Progenitor cell of endocrine pancreas (in vitro differentiated cells): ENCODE data around the gene GOLT1B. TPM values are rescaled to one million over a fixed set of nuclear protein-coding genes. Genes with fewer than 3 reads are reported as not detected.

Experiments
- DNase-seq: peaks from one replicate; pipeline ENCODE4 v3.0.0; 2021; ENCODE audit warnings: low spot score; ENCODE audit not compliant: unreplicated experiment
- H3K27ac Mint-ChIP-seq: 2 replicates; pipeline ENCODE4 v1.8.0; 2021; ENCODE audit warnings: mild to moderate bottlenecking, moderate library complexity, mixed read lengths
- H3K27me3 Mint-ChIP-seq: 2 replicates; pipeline ENCODE4 v1.8.0; 2021; ENCODE audit warnings: mixed read lengths
- H3K36me3 Mint-ChIP-seq: 2 replicates; pipeline ENCODE4 v1.8.0; 2022; ENCODE audit warnings: mixed read lengths; ENCODE audit not compliant: insufficient read depth
- H3K4me1 Mint-ChIP-seq: 2 replicates; pipeline ENCODE4 v1.8.0; 2021; ENCODE audit warnings: low read depth, mixed read lengths
- H3K4me3 Mint-ChIP-seq: 2 replicates; pipeline ENCODE4 v1.8.0; 2021; ENCODE audit warnings: low read depth, mild to moderate bottlenecking, moderate library complexity, mixed read lengths
- H3K9me3 Mint-ChIP-seq: 2 replicates; pipeline ENCODE4 v1.8.0; 2021; ENCODE audit warnings: low read depth, mixed read lengths
- CTCF ChIP-seq: fragments of 200-600 bp; sonication (generic); IDR thresholded peaks from one replicate; pipeline ENCODE4 v1.5.0; 2021; ENCODE audit warnings: antibody characterized with exemption, mild to moderate bottlenecking; ENCODE audit not compliant: unreplicated experiment
- total RNA-seq: library from RNA; stranded (reverse); gene quantifications from 2 replicates; pipeline ENCODE4 v1.2.1, GENCODE V29; 2021

The GOLT1B gene
- total RNA-seq, 1 donor from 2014 or later, result 49.3 TPM

- peaks cover 7% of the 10 kb centered on the region for H3K4me1 Mint-ChIP-seq
- no peaks in the 10 kb centered on the region for H3K9me3 Mint-ChIP-seq
- H3K27ac Mint-ChIP-seq, result no peak overlapping the region
- TF ChIP-seq CTCF, result no peak
- peaks cover 2% of the 10 kb centered on the region for H3K36me3 Mint-ChIP-seq
- no peaks in the 10 kb centered on the region for H3K27me3 Mint-ChIP-seq
- no peak overlapping the region for H3K4me3 Mint-ChIP-seq
- DNase-seq, result no peak
These were observed 1.3 kb downstream of the GOLT1B start for GRCh38 chr12:21502872-21503271.

GRCh38 chr12:21505888-21506287, 4.3 kb downstream of the GOLT1B start:
- Mint-ChIP-seq H3K27me3 (no peaks in the 10 kb centered on the region), H3K4me3 (no peak overlapping the region), H3K36me3 (peaks cover 12% of the 10 kb centered on the region), H3K4me1 (peaks cover 7% of the 10 kb centered on the region), H3K9me3 (no peaks in the 10 kb centered on the region), H3K27ac (no peak overlapping the region)
- no peak for TF ChIP-seq CTCF
- no peak for DNase-seq

- no peaks in the 10 kb centered on the region for H3K27me3 Mint-ChIP-seq
- DNase-seq, result no peak
- no peak for TF ChIP-seq CTCF
- H3K27ac Mint-ChIP-seq, result no peak overlapping the region
- no peak overlapping the region for H3K4me3 Mint-ChIP-seq
- H3K9me3 Mint-ChIP-seq, result no peaks in the 10 kb centered on the region
- peaks cover 2% of the 10 kb centered on the region for H3K4me1 Mint-ChIP-seq
- peaks cover 14% of the 10 kb centered on the region for H3K36me3 Mint-ChIP-seq
These were observed 6.3 kb downstream of the GOLT1B start for GRCh38 chr12:21507849-21508248.

GRCh38 chr12:21509768-21510167, 8.2 kb downstream of the GOLT1B start:
- peaks cover 16% of the 10 kb centered on the region for H3K36me3 Mint-ChIP-seq
- H3K4me3 Mint-ChIP-seq, result no peak overlapping the region
- H3K27ac Mint-ChIP-seq, result no peak overlapping the region
- TF ChIP-seq CTCF, result no peak
- no peak for DNase-seq
- H3K9me3 Mint-ChIP-seq, result no peaks in the 10 kb centered on the region
- no peaks in the 10 kb centered on the region for H3K27me3 Mint-ChIP-seq
- no peaks in the 10 kb centered on the region for H3K4me1 Mint-ChIP-seq

- no peaks in the 10 kb centered on the region for H3K9me3 Mint-ChIP-seq
- TF ChIP-seq CTCF, result no peak
- peaks cover 1% of the 10 kb centered on the region for H3K4me1 Mint-ChIP-seq
- no peak overlapping the region for H3K27ac Mint-ChIP-seq
- no peak overlapping the region for H3K4me3 Mint-ChIP-seq
- peaks cover 4% of the 10 kb centered on the region for H3K36me3 Mint-ChIP-seq
- DNase-seq, result no peak
- H3K27me3 Mint-ChIP-seq, result no peaks in the 10 kb centered on the region
These were observed 14.7 kb downstream of the GOLT1B start for GRCh38 chr12:21516281-21516680.

- DNase-seq, result no peak
- H3K27me3 Mint-ChIP-seq, result no peaks in the 10 kb centered on the region
- TF ChIP-seq CTCF, result no peak
- H3K36me3 Mint-ChIP-seq, result peaks cover 2% of the 10 kb centered on the region
- H3K9me3 Mint-ChIP-seq, result peaks cover under 1% of the 10 kb centered on the region
- no peak overlapping the region for H3K4me3 Mint-ChIP-seq
- H3K27ac Mint-ChIP-seq, result no peak overlapping the region
- H3K4me1 Mint-ChIP-seq, result peaks cover 10% of the 10 kb centered on the region
These were observed 16.9 kb downstream of the GOLT1B start for GRCh38 chr12:21518451-21518850.
